DND-41 (cell line): ENCODE measurements around the gene PPP1R16B.

Experiments
- CTCF ChIP-seq: IDR thresholded peaks from 2 replicates; pipeline ENCODE4 v1.5.1; 2012; ENCODE audit warnings: borderline replicate concordance, low read length, moderate library complexity, mild to moderate bottlenecking; ENCODE audit not compliant: poor library complexity, severe bottlenecking; ENCODE audit errors: extremely low read depth
- EZH2 ChIP-seq: IDR thresholded peaks from 3 replicates; pipeline ENCODE4 v1.6.1; 2012; ENCODE audit warnings: borderline replicate concordance, low read depth, mild to moderate bottlenecking, moderate library complexity, low read length, inconsistent platforms; ENCODE audit not compliant: severe bottlenecking

DNA sequence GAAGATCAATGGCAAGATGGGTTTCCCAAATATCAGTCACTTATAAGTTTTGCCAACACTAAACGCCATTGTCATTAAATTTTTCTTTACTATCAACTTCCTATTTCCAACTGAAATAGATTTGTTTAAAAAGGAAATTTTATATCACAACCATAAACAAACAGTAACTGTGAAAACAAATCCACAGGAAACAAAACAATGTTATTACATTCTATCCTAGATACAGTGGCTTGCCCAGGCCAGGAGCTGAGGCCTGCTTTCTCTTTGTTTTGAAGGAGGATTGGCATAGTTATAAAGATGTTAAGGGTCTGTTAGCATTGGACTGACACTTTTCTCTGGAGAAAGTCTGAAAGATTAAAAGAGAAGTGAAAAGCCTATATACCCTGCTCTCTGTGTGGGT lies 24.9 kb downstream of the PPP1R16B start:
- no peak for TF ChIP-seq CTCF
- no peak for TF ChIP-seq EZH2
